IMR-90 (cell line): ENCODE results near the gene NOTCH2. TPM values are rescaled to one million over a fixed set of nuclear protein-coding genes. Genes with fewer than 3 reads are reported as not detected.
A peak's percentile ranks its signal among the peaks of the same experiment; 100 is the strongest.

Source experiments
- ATAC-seq: fragments of 200-7000 bp; cut with Tn5 transposase; 2 replicates; pipeline ENCODE4 v1.9.1; 2020; ENCODE audit warnings: low read depth, mild to moderate bottlenecking, moderate library complexity
- BruUV-seq: library from RNA; stranded (reverse); fragments of 400-500 nt; replicated peaks from 2 replicates; lab custom pipeline; 2021; lab: Mats Ljungman, UMichigan
- CTCF ChIA-PET: fragments of 300-600 bp; formaldehyde crosslinking; extraction: SDS; loops from one replicate; lab custom pipeline; 2021; ENCODE audit warnings: antibody characterized with exemption; lab: Yijun Ruan, JAX
- POLR2A ChIA-PET: fragments of 300-600 bp; sonication (Branson Sonifier 250); formaldehyde crosslinking; loops from one replicate; lab custom pipeline; 2022; ENCODE audit warnings: antibody characterized with exemption; ENCODE audit not compliant: unreplicated experiment; lab: Charles Lee
- DNase-seq: peaks from one replicate; pipeline ENCODE4 v3.0.0; 2013
- H2AFZ ChIP-seq: replicated peaks from 2 replicates; pipeline ENCODE3; 2013; ENCODE audit warnings: low read length, mild to moderate bottlenecking; ENCODE audit not compliant: poor library complexity
- H2AK5ac ChIP-seq: 2 replicates; pipeline ENCODE4 v1.6.1; 2013; ENCODE audit warnings: low read depth, low read length, inconsistent platforms
- H2AK9ac ChIP-seq: replicated peaks from 2 replicates; pipeline ENCODE3; 2013; ENCODE audit warnings: mild to moderate bottlenecking, low read depth, low read length, moderate library complexity; ENCODE audit not compliant: poor library complexity
- H2BK120ac ChIP-seq: 2 replicates; pipeline ENCODE4 v1.6.1; 2013; ENCODE audit warnings: low read depth, low read length, inconsistent platforms
- H2BK15ac ChIP-seq: 3 replicates; pipeline ENCODE4 v1.6.1; 2013; ENCODE audit warnings: low read depth, low read length, inconsistent platforms
- H2BK20ac ChIP-seq: 2 replicates; pipeline ENCODE4 v1.6.1; 2013; ENCODE audit warnings: low read depth, mild to moderate bottlenecking, inconsistent platforms, low read length, moderate library complexity
- H2BK5ac ChIP-seq: 2 replicates; pipeline ENCODE4 v1.6.1; 2013; ENCODE audit warnings: mild to moderate bottlenecking, low read depth, low read length, inconsistent platforms; ENCODE audit not compliant: poor library complexity, severe bottlenecking
- H3K14ac ChIP-seq: replicated peaks from 2 replicates; pipeline ENCODE4 v1.6.1; 2013; ENCODE audit warnings: low read depth, low read length, inconsistent platforms
- H3K18ac ChIP-seq: 2 replicates; pipeline ENCODE4 v1.6.1; 2013; ENCODE audit warnings: low read depth, low read length, control low read depth
- H3K23ac ChIP-seq: 2 replicates; pipeline ENCODE4 v1.6.1; 2013; ENCODE audit warnings: low read depth, low read length, inconsistent platforms
- H3K27ac ChIP-seq: 2 replicates; pipeline ENCODE4 v1.5.1; 2013; ENCODE audit warnings: mild to moderate bottlenecking, control low read depth, low read length; ENCODE audit not compliant: insufficient read depth
- H3K27me3 ChIP-seq: 2 replicates; pipeline ENCODE4 v1.6.1; 2013; ENCODE audit warnings: low read length; ENCODE audit not compliant: control insufficient read depth, insufficient read depth
- H3K36me3 ChIP-seq: 2 replicates; pipeline ENCODE4 v1.6.1; 2013; ENCODE audit warnings: low read length, mixed read lengths; ENCODE audit not compliant: control insufficient read depth, insufficient read depth
- H3K4ac ChIP-seq: 2 replicates; pipeline ENCODE4 v1.6.1; 2013; ENCODE audit warnings: low read depth, low read length, inconsistent platforms
- H3K4me1 ChIP-seq: 2 replicates; pipeline ENCODE4 v1.6.1; 2013; ENCODE audit warnings: low read length, mixed read lengths; ENCODE audit not compliant: control insufficient read depth, insufficient read depth
- H3K4me2 ChIP-seq: 2 replicates; pipeline ENCODE4 v1.6.1; 2013; ENCODE audit warnings: low read depth, mild to moderate bottlenecking, control low read depth, low read length, moderate library complexity
- H3K4me3 ChIP-seq: 2 replicates; pipeline ENCODE4 v1.5.1; 2013; ENCODE audit warnings: low read depth, mild to moderate bottlenecking, control low read depth, low read length, moderate library complexity; ENCODE audit not compliant: insufficient read depth
- H3K56ac ChIP-seq: 2 replicates; pipeline ENCODE4 v1.6.1; 2013; ENCODE audit warnings: low read length, inconsistent platforms; ENCODE audit not compliant: insufficient read depth; ENCODE audit errors: extremely low read depth
- H3K79me1 ChIP-seq, 2 experiments: 2 replicates each; pipeline ENCODE4 v1.6.1; 2013; ENCODE audit warnings: low read length in 2 of 2, inconsistent platforms in 1 of 2, low read depth in 1 of 2
- H3K9ac ChIP-seq: 2 replicates; pipeline ENCODE4 v1.6.1; 2013; ENCODE audit warnings: low read depth, low read length, control low read depth
- H3K9me1 ChIP-seq: 2 replicates; pipeline ENCODE4 v1.6.1; 2013; ENCODE audit warnings: low read length, inconsistent platforms; ENCODE audit not compliant: insufficient read depth
- H3K9me3 ChIP-seq: 2 replicates; pipeline ENCODE4 v1.6.1; 2013; ENCODE audit warnings: low read length; ENCODE audit not compliant: control insufficient read depth, insufficient read depth
- H4K20me1 ChIP-seq: 2 replicates; pipeline ENCODE4 v1.6.1; 2013; ENCODE audit warnings: low read length, inconsistent platforms; ENCODE audit not compliant: insufficient read depth
- H4K5ac ChIP-seq: 2 replicates; pipeline ENCODE4 v1.6.1; 2013; ENCODE audit warnings: mild to moderate bottlenecking, low read depth, low read length, control low read depth
- H4K8ac ChIP-seq, 2 experiments: 2 replicates each; pipeline ENCODE4 v1.6.1; 2013; ENCODE audit warnings: low read depth in 2 of 2, low read length in 2 of 2, control low read depth in 1 of 2, inconsistent platforms in 1 of 2
- H4K91ac ChIP-seq: 2 replicates; pipeline ENCODE4 v1.6.1; 2013; ENCODE audit warnings: low read depth, low read length, inconsistent platforms; ENCODE audit not compliant: insufficient read depth
- BHLHE40 ChIP-seq: fragments of 150-350 bp; IDR thresholded peaks from 2 replicates; pipeline ENCODE4 v1.6.1; 2016; ENCODE audit warnings: mild to moderate bottlenecking, low read depth, low read length
- CEBPB ChIP-seq: IDR thresholded peaks from 2 replicates; pipeline ENCODE4 v1.6.1; 2012; ENCODE audit warnings: low read depth, low read length, improper control_type of control experiment
- CHD1 ChIP-seq: IDR thresholded peaks from 2 replicates; pipeline ENCODE4 v1.6.1; 2012; ENCODE audit warnings: low read depth, low read length, improper control_type of control experiment
- FOS ChIP-seq: fragments of 150-350 bp; IDR thresholded peaks from 2 replicates; pipeline ENCODE4 v1.6.1; 2016; ENCODE audit warnings: low read depth, low read length
- MAFK ChIP-seq: IDR thresholded peaks from 2 replicates; pipeline ENCODE4 v1.6.1; 2012; ENCODE audit warnings: low read depth, low read length, improper control_type of control experiment
- MAZ ChIP-seq: IDR thresholded peaks from 2 replicates; pipeline ENCODE4 v1.6.1; 2012; ENCODE audit warnings: low read depth, mild to moderate bottlenecking, low read length, improper control_type of control experiment, moderate library complexity, borderline replicate concordance
- MXI1 ChIP-seq: IDR thresholded peaks from 2 replicates; pipeline ENCODE4 v1.6.1; 2012; ENCODE audit warnings: low read depth, mild to moderate bottlenecking, low read length, moderate library complexity, borderline replicate concordance
- NFE2L2 ChIP-seq: fragments of 150-350 bp; IDR thresholded peaks from 2 replicates; pipeline ENCODE4 v1.6.1; 2016; ENCODE audit warnings: low read depth, mild to moderate bottlenecking, low read length
- POLR2A ChIP-seq: IDR thresholded peaks from 2 replicates; pipeline ENCODE4 v1.6.1; 2012; ENCODE audit warnings: mild to moderate bottlenecking, low read depth, low read length
- RAD21 ChIP-seq: IDR thresholded peaks from 2 replicates; pipeline ENCODE4 v1.6.1; 2012; ENCODE audit warnings: low read length, improper control_type of control experiment
- RCOR1 ChIP-seq: IDR thresholded peaks from 2 replicates; pipeline ENCODE4 v1.6.1; 2012; ENCODE audit warnings: mild to moderate bottlenecking, low read length, improper control_type of control experiment; ENCODE audit not compliant: insufficient replicate concordance
- RFX5 ChIP-seq: IDR thresholded peaks from 2 replicates; pipeline ENCODE4 v1.8.0; 2012; ENCODE audit warnings: low read depth, mild to moderate bottlenecking, low read length, moderate library complexity
- SMC3 ChIP-seq: fragments of 150-350 bp; IDR thresholded peaks from 2 replicates; pipeline ENCODE4 v1.6.1; 2016; ENCODE audit warnings: low read depth, mild to moderate bottlenecking, antibody characterized with exemption, low read length, moderate library complexity
- WGBS, 2 experiments: methylation state at CpG; one replicate each; pipeline versions ENCODE4 v1.1.5 to v1.1.7; 2013; ENCODE audit warnings: missing lambda C conversion rate in 2 of 2; ENCODE audit not compliant: insufficient read length in 1 of 2; ENCODE audit errors: extremely low coverage in 2 of 2; 5-methylcytosine and 5-hydroxymethylcytosine counted together
- dilution Hi-C: fragments of 300-500 bp; cut with HindIII; formaldehyde crosslinking; loops from one replicate; pipeline ENCODE4 v1.14.3; 2018; ENCODE audit warnings: low sequenced_read_pairs; ENCODE audit not compliant: unreplicated experiment
- in situ Hi-C: fragments of 300-500 bp; cut with MboI; formaldehyde crosslinking; loops from 3 replicates; pipeline ENCODE4 v1.14.3; 2019; ENCODE audit warnings: low sequenced_read_pairs, inconsistent platforms, mixed read lengths
- intact Hi-C: fragments of 100-400 bp; cut with micrococcal nuclease; formaldehyde crosslinking; loops from 2 replicates; pipeline ENCODE4 v1.10.0; 2022
- polyA plus RNA-seq, 3 experiments: library from polyadenylated mRNA; depleted of rRNA; stranded (reverse); fragments of >200 nt; gene quantifications; 2 replicates each; pipeline ENCODE4 v1.2.3, GENCODE V29; 2012; ENCODE audit warnings: low replicate concordance in 1 of 3
- total RNA-seq: library from RNA; depleted of rRNA; stranded (reverse); fragments of >200 nt; gene quantifications from 2 replicates; pipeline ENCODE4 v1.2.3, GENCODE V29; 2012
- TF ChIP-seq, protein P1 (sequence below): fragments of 150-350 bp; IDR thresholded peaks from 2 replicates; pipeline ENCODE4 v1.6.1; 2016; ENCODE audit warnings: low read depth, mild to moderate bottlenecking, low read length, moderate library complexity, borderline replicate concordance
- TF ChIP-seq, protein P2 (sequence below): fragments of 150-350 bp; IDR thresholded peaks from 2 replicates; pipeline ENCODE4 v1.6.1; 2017; ENCODE audit warnings: mild to moderate bottlenecking, antibody characterized with exemption, low read length, low read depth
- TF ChIP-seq, protein P3 (sequence below): conservative IDR thresholded peaks from 2 replicates; pipeline ENCODE4 v1.5.1; 2012; ENCODE audit warnings: mild to moderate bottlenecking, low read depth, low read length, improper control_type of control experiment

Gene NOTCH2
- total and polyA plus RNA-seq, 2 of the 4 experiments (the other 2 are of a cell fraction) = 40.4 to 131 TPM

DNA sequence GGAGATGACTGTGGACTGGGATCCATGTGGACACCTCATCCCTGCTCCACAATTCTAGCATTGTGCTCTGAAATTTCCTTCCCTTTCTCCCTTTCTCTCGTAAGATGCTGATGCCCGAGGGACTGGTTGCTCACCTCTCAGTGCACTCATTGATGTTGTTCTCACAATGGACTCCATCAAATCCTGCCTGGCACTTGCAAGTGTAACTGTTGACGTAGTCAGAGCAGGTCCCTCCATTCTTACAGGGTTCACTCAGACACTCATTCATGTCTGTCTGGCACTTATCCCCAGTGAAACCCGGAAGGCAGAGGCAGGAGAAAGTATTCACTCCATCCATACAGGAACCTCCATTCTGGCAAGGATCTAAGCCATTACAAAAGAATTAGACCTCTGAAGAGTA, 128.1 kb downstream of the NOTCH2 start:
- CTCF ChIA-PET = no interaction called here
- Histone ChIP-seq H2BK120ac (no peak overlapping the region), H3K27me3 (no peaks in the 10 kb centered on the region), H3K4me3 (no peak overlapping the region), H3K9me3 (no peaks in the 10 kb centered on the region), H2AFZ (no peak overlapping the region), H4K20me1 (no peaks in the 10 kb centered on the region), H2AK5ac (no peak overlapping the region), H4K5ac (no peak overlapping the region), H3K9ac (no peak overlapping the region), H4K8ac (no peak overlapping the region), H2BK15ac (no peak overlapping the region), H3K9me1 (peaks cover 7% of the 10 kb centered on the region), H3K27ac (no peak overlapping the region), H3K4me2 (no peak overlapping the region), H2BK20ac (no peak overlapping the region), H3K79me1 (peaks cover 14 to 29% of the 10 kb centered on the region in 2 experiments), H3K36me3 (peaks cover 22% of the 10 kb centered on the region), H2AK9ac (no peak overlapping the region), H3K23ac (no peak overlapping the region), H2BK5ac (no peak overlapping the region), H3K56ac (no peak overlapping the region), H3K4me1 (peaks cover 2% of the 10 kb centered on the region; the same call in 1 of the 2 replicates), H4K91ac (no peak overlapping the region), H3K18ac (no peak overlapping the region), H3K4ac (no peak overlapping the region), H3K14ac (peak overlapping the region; percentile 29; the same call in 1 of the 2 replicates)
- no peak for ATAC-seq
- no peak for DNase-seq
- WGBS, 2 experiments = no CpG with 5 or more reads among the region's 4 CpGs
- TF ChIP-seq RCOR1 (no peak), SMC3 (no peak), CEBPB (no peak), BHLHE40 (no peak), MAZ (no peak), MXI1 (no peak), POLR2A (no peak), RAD21 (no peak), NFE2L2 (no peak), RFX5 (no peak), MAFK (no peak), FOS (no peak), CHD1 (no peak)
- TF ChIP-seq, protein P1, sequence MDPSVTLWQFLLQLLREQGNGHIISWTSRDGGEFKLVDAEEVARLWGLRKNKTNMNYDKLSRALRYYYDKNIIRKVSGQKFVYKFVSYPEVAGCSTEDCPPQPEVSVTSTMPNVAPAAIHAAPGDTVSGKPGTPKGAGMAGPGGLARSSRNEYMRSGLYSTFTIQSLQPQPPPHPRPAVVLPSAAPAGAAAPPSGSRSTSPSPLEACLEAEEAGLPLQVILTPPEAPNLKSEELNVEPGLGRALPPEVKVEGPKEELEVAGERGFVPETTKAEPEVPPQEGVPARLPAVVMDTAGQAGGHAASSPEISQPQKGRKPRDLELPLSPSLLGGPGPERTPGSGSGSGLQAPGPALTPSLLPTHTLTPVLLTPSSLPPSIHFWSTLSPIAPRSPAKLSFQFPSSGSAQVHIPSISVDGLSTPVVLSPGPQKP = no peak
- TF ChIP-seq, protein P2, sequence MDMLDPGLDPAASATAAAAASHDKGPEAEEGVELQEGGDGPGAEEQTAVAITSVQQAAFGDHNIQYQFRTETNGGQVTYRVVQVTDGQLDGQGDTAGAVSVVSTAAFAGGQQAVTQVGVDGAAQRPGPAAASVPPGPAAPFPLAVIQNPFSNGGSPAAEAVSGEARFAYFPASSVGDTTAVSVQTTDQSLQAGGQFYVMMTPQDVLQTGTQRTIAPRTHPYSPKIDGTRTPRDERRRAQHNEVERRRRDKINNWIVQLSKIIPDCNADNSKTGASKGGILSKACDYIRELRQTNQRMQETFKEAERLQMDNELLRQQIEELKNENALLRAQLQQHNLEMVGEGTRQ = no peak
- TF ChIP-seq, protein P3, sequence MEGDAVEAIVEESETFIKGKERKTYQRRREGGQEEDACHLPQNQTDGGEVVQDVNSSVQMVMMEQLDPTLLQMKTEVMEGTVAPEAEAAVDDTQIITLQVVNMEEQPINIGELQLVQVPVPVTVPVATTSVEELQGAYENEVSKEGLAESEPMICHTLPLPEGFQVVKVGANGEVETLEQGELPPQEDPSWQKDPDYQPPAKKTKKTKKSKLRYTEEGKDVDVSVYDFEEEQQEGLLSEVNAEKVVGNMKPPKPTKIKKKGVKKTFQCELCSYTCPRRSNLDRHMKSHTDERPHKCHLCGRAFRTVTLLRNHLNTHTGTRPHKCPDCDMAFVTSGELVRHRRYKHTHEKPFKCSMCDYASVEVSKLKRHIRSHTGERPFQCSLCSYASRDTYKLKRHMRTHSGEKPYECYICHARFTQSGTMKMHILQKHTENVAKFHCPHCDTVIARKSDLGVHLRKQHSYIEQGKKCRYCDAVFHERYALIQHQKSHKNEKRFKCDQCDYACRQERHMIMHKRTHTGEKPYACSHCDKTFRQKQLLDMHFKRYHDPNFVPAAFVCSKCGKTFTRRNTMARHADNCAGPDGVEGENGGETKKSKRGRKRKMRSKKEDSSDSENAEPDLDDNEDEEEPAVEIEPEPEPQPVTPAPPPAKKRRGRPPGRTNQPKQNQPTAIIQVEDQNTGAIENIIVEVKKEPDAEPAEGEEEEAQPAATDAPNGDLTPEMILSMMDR = no peak
- in situ Hi-C loops = no loop called here
- dilution Hi-C loops = no loop called here
- BruUV-seq = no TSS peak
- POLR2A ChIA-PET = no interaction called here
- intact Hi-C loops = loop anchor here (5.0 to 10.0 kb wide), 4 partner anchors 67 to 203 kb away; no protein-coding TSS in a partner anchor
